Peyer's patch (tissue), 4 donors: ENCODE measurements around the gene PRKCH.

Experiments used
- POLR2A ChIP-seq, 2 donors: fragments of 450-650 bp; IDR thresholded peaks; one replicate each; pipeline ENCODE4 v1.5.1; 2017; ENCODE audit warnings: antibody characterized with exemption in 2 of 2, mild to moderate bottlenecking in 2 of 2, moderate library complexity in 2 of 2
- TF ChIP-seq, protein P1 (sequence below), 6 experiments: fragments of 450-650 bp in 4 of 6; fragments of 200-600 bp in 2 of 6; sonication (generic) in 1 of 6; IDR thresholded peaks; one replicate each; pipeline ENCODE4 v1.5.1; 2017 to 2019; ENCODE audit warnings: antibody characterized with exemption in 6 of 6, mild to moderate bottlenecking in 3 of 6, moderate library complexity in 1 of 6

GRCh38 chr14:61460063-61460462, 138.7 kb downstream of the PRKCH start:
- TF ChIP-seq, protein P1, sequence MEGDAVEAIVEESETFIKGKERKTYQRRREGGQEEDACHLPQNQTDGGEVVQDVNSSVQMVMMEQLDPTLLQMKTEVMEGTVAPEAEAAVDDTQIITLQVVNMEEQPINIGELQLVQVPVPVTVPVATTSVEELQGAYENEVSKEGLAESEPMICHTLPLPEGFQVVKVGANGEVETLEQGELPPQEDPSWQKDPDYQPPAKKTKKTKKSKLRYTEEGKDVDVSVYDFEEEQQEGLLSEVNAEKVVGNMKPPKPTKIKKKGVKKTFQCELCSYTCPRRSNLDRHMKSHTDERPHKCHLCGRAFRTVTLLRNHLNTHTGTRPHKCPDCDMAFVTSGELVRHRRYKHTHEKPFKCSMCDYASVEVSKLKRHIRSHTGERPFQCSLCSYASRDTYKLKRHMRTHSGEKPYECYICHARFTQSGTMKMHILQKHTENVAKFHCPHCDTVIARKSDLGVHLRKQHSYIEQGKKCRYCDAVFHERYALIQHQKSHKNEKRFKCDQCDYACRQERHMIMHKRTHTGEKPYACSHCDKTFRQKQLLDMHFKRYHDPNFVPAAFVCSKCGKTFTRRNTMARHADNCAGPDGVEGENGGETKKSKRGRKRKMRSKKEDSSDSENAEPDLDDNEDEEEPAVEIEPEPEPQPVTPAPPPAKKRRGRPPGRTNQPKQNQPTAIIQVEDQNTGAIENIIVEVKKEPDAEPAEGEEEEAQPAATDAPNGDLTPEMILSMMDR (IDR thresholded peaks at IDR 0.05), result no peak
- no peak for TF ChIP-seq POLR2A (IDR thresholded peaks at IDR 0.05)
